Keratinocyte (primary cell): ENCODE results near the gene FRYL. TPM values are rescaled to one million over a fixed set of nuclear protein-coding genes. Genes with fewer than 3 reads are reported as not detected.
A peak's percentile ranks its signal among the peaks of the same experiment; 100 is the strongest.

ENCODE experiments used
- DNase-seq: peaks from one replicate; pipeline ENCODE4 v3.0.0-alpha.2; 2011; ENCODE audit warnings: low read depth, missing footprints, low spot score
- FAIRE-seq: peaks from 2 replicates; lab custom pipeline; 2011; peaks lifted over from hg19 to GRCh38; lab: Jason Lieb, UNC
- H2AFZ ChIP-seq: 2 replicates; pipeline ENCODE4 v1.6.0; 2012; ENCODE audit warnings: low read length, control low read depth, inconsistent platforms; ENCODE audit not compliant: control insufficient read depth
- H3K27ac ChIP-seq: 2 replicates; pipeline ENCODE4 v1.5.1; 2011; ENCODE audit warnings: low read length; ENCODE audit not compliant: control insufficient read depth, insufficient read depth
- H3K27me3 ChIP-seq: 3 replicates; pipeline ENCODE4 v1.6.0; 2011; ENCODE audit warnings: low read length; ENCODE audit not compliant: control insufficient read depth, insufficient read depth; ENCODE audit errors: extremely low read depth
- H3K36me3 ChIP-seq, 2 experiments: 2 replicates in 1 of 2; 3 replicates in 1 of 2; pipeline ENCODE4 v1.5.1; 2011; ENCODE audit warnings: low read length in 2 of 2, mild to moderate bottlenecking in 1 of 2; ENCODE audit not compliant: control insufficient read depth in 2 of 2, insufficient read depth in 2 of 2; ENCODE audit errors: extremely low read depth in 1 of 2
- H3K4me1 ChIP-seq: 3 replicates; pipeline ENCODE4 v1.5.1; 2011; ENCODE audit warnings: low read length; ENCODE audit not compliant: control insufficient read depth, insufficient read depth; ENCODE audit errors: extremely low read depth
- H3K4me2 ChIP-seq: 3 replicates; pipeline ENCODE4 v1.6.0; 2011; ENCODE audit warnings: low read depth, low read length; ENCODE audit not compliant: control insufficient read depth, insufficient read depth; ENCODE audit errors: extremely low read depth
- H3K4me3 ChIP-seq, 3 experiments: fragments of 200-600 bp in 1 of 3; sonication (generic) in 1 of 3; 2 replicates in 2 of 3; 3 replicates in 1 of 3; pipeline ENCODE4 v1.5.1; 2011 to 2016; ENCODE audit warnings: low read length in 3 of 3, mild to moderate bottlenecking in 3 of 3, control low read depth in 2 of 3, inconsistent platforms in 1 of 3, low read depth in 1 of 3, mixed read lengths in 1 of 3, mixed run types in 1 of 3, moderate library complexity in 1 of 3; ENCODE audit not compliant: control insufficient read depth in 2 of 3, insufficient read depth in 2 of 3; ENCODE audit errors: extremely low read depth in 1 of 3
- H3K79me2 ChIP-seq: 2 replicates; pipeline ENCODE4 v1.6.0; 2012; ENCODE audit warnings: low read length; ENCODE audit not compliant: control insufficient read depth, insufficient read depth
- H3K9ac ChIP-seq: 3 replicates; pipeline ENCODE4 v1.6.0; 2011; ENCODE audit warnings: low read length; ENCODE audit not compliant: control insufficient read depth, insufficient read depth; ENCODE audit errors: extremely low read depth
- H3K9me1 ChIP-seq: 3 replicates; pipeline ENCODE4 v1.6.0; 2011; ENCODE audit warnings: low read length; ENCODE audit not compliant: control insufficient read depth, insufficient read depth; ENCODE audit errors: extremely low read depth
- H3K9me3 ChIP-seq: 2 replicates; pipeline ENCODE4 v1.5.1; 2012; ENCODE audit warnings: low read depth, low read length; ENCODE audit not compliant: control insufficient read depth
- H4K20me1 ChIP-seq: 3 replicates; pipeline ENCODE4 v1.6.0; 2011; ENCODE audit warnings: low read length; ENCODE audit not compliant: control insufficient read depth, insufficient read depth; ENCODE audit errors: extremely low read depth
- CTCF ChIP-seq, 3 experiments: IDR thresholded peaks in 1 of 3; conservative IDR thresholded peaks in 1 of 3; optimal IDR thresholded peaks in 1 of 3; 2 replicates in 2 of 3; 3 replicates in 1 of 3; pipeline versions ENCODE3 to v1.5.1; 2011; ENCODE audit warnings: low read length in 3 of 3, mild to moderate bottlenecking in 3 of 3, moderate library complexity in 2 of 3, control low read depth in 1 of 3, inconsistent platforms in 1 of 3; ENCODE audit not compliant: insufficient read depth in 2 of 3; ENCODE audit errors: extremely low read depth in 1 of 3
- EZH2 ChIP-seq: IDR thresholded peaks from one replicate; pipeline ENCODE4 v1.6.1; 2012; ENCODE audit warnings: inconsistent platforms, mild to moderate bottlenecking, low read length, moderate library complexity
- dilution Hi-C: fragments of 300-500 bp; cut with MboI; formaldehyde crosslinking; loops from one replicate; pipeline ENCODE4 v1.7.0; 2020; ENCODE audit warnings: low sequenced_read_pairs; ENCODE audit not compliant: extremely low pct_ligation_motif_present
- polyA plus RNA-seq, 5 experiments: library from polyadenylated mRNA; depleted of rRNA in 3 of 5; stranded (reverse) in 3 of 5; stranded (forward) in 1 of 5; unstranded in 1 of 5; fragments of >200 nt; gene quantifications; 1 replicate in 1 of 5; 2 replicates in 3 of 5; 3 replicates in 1 of 5; pipeline versions ENCODE4 v1.2.1 to v1.2.3, GENCODE V29; 2011 to 2012; ENCODE audit warnings: missing spikeins in 2 of 5, low read depth in 1 of 5, low replicate concordance in 1 of 5

The FRYL gene
- polyA plus RNA-seq, 1 donor (not counting 4 experiments of a cell fraction or from before 2014, with no cell fraction given) = 40.4 TPM

GRCh38 chr4:48484494-48485168 lies 295.4 kb downstream of the FRYL start:
- Histone ChIP-seq H3K27ac (no peak overlapping the region), H3K4me2 (no peak overlapping the region), H3K27me3 (peaks cover 54% of the 10 kb centered on the region), H3K9me1 (no peaks in the 10 kb centered on the region), H3K79me2 (no peaks in the 10 kb centered on the region), H3K36me3 (no peaks in the 10 kb centered on the region), H3K4me1 (no peaks in the 10 kb centered on the region), H2AFZ (no peak overlapping the region), H3K4me3 (no peak overlapping the region), H3K9me3 (peaks cover 6% of the 10 kb centered on the region), H3K9ac (no peak overlapping the region), H4K20me1 (no peaks in the 10 kb centered on the region)
- DNase-seq (no peak), FAIRE-seq (no peak)
- no peak for TF ChIP-seq EZH2
- no peak for TF ChIP-seq CTCF (optimal IDR thresholded peaks at IDR 0.05 in 1 of 3, IDR thresholded peaks at IDR 0.05 in 1 of 3, conservative IDR thresholded peaks at IDR 0.05 in 1 of 3; ENCODE audit: extremely low read depth in 1 of 3, insufficient read depth in 2 of 3, low read length in 3 of 3)
- dilution Hi-C loops = no loop called here

GRCh38 chr4:48483777-48484493 lies 296.1 kb downstream of the FRYL start:
- Histone ChIP-seq H3K27ac (no peak overlapping the region), H3K4me2 (no peak overlapping the region), H3K4me3 (no peak overlapping the region), H3K36me3 (no peaks in the 10 kb centered on the region), H2AFZ (peak overlapping the region; percentile 6), H3K79me2 (no peaks in the 10 kb centered on the region), H3K27me3 (peaks cover 49% of the 10 kb centered on the region), H3K4me1 (no peaks in the 10 kb centered on the region), H3K9ac (no peak overlapping the region), H3K9me3 (peaks cover 6% of the 10 kb centered on the region), H3K9me1 (no peaks in the 10 kb centered on the region), H4K20me1 (no peaks in the 10 kb centered on the region)
- no peak for DNase-seq
- dilution Hi-C loops = no loop called here
- FAIRE-seq = no peak
- TF ChIP-seq EZH2 (peak; percentile 100), CTCF (optimal IDR thresholded peaks at IDR 0.05 in 1 of 3, IDR thresholded peaks at IDR 0.05 in 1 of 3, conservative IDR thresholded peaks at IDR 0.05 in 1 of 3; ENCODE audit: extremely low read depth in 1 of 3, insufficient read depth in 2 of 3, low read length in 3 of 3) (no peak)
